WTC11 (cell line): ENCODE measurements around the gene CNTNAP2. TPM values are rescaled to one million over a fixed set of nuclear protein-coding genes. Genes with fewer than 3 reads are reported as not detected.

ENCODE experiments used
- ATAC-seq: fragments of 200-7000 bp; cut with Tn5 transposase; 2 replicates; pipeline ENCODE4 v1.10.0; 2021; ENCODE audit warnings: mild to moderate bottlenecking, moderate library complexity
- CTCF ChIA-PET: fragments of 300-600 bp; sonication (Branson Sonifier 250); formaldehyde crosslinking; loops from one replicate; lab custom pipeline; 2021; ENCODE audit warnings: antibody characterized with exemption; lab: Charles Lee
- POLR2A ChIA-PET: fragments of 350-600 bp; sonication (Branson Sonifier 250); formaldehyde crosslinking; loops from one replicate; lab custom pipeline; 2021; ENCODE audit warnings: antibody characterized with exemption; lab: Charles Lee
- DNase-seq: peaks from one replicate; pipeline ENCODE4 v3.0.0; 2021; ENCODE audit warnings: low spot score
- H3K27ac Mint-ChIP-seq: 2 replicates; pipeline ENCODE4 v1.8.0; 2021; ENCODE audit warnings: mixed read lengths
- H3K27me3 Mint-ChIP-seq: 2 replicates; pipeline ENCODE4 v1.8.0; 2021; ENCODE audit warnings: low read depth, mild to moderate bottlenecking, moderate library complexity, mixed read lengths
- H3K36me3 Mint-ChIP-seq: 2 replicates; pipeline ENCODE4 v1.8.0; 2021; ENCODE audit warnings: mixed read lengths
- H3K4me1 Mint-ChIP-seq: 2 replicates; pipeline ENCODE4 v1.8.0; 2022; ENCODE audit warnings: mixed read lengths
- H3K4me3 Mint-ChIP-seq: 2 replicates; pipeline ENCODE4 v1.8.0; 2021; ENCODE audit warnings: mild to moderate bottlenecking, moderate library complexity, mixed read lengths
- H3K9me3 Mint-ChIP-seq: 2 replicates; pipeline ENCODE4 v1.8.0; 2021; ENCODE audit warnings: mixed read lengths
- HMGA2 ChIP-seq: fragments of 250-450 bp; sonication (Bioruptor Pico); IDR thresholded peaks from 2 replicates; pipeline ENCODE4 v1.4.0; 2021; ENCODE audit warnings: mild to moderate bottlenecking, moderate library complexity
- NFATC4 ChIP-seq: fragments of 250-450 bp; sonication (Bioruptor Pico); IDR thresholded peaks from 2 replicates; pipeline ENCODE4 v1.9.0; 2021; ENCODE audit warnings: mild to moderate bottlenecking
- OVOL2 ChIP-seq: fragments of 250-450 bp; sonication (Bioruptor Pico); IDR thresholded peaks from 2 replicates; pipeline ENCODE4 v1.9.0; 2021; ENCODE audit warnings: mild to moderate bottlenecking, borderline replicate concordance
- SMAD3 ChIP-seq: sonication (generic); formaldehyde crosslinking; IDR thresholded peaks from 2 replicates; pipeline ENCODE4 v1.8.0; 2022; ENCODE audit warnings: missing genetic modification reagents, mild to moderate bottlenecking, borderline replicate concordance
- SMAD4 ChIP-seq: sonication (generic); formaldehyde crosslinking; IDR thresholded peaks from 2 replicates; pipeline ENCODE4 v1.8.0; 2022; ENCODE audit warnings: mild to moderate bottlenecking, missing genetic modification reagents
- SOX15 ChIP-seq: fragments of 250-450 bp; sonication (Bioruptor Pico); IDR thresholded peaks from 2 replicates; pipeline ENCODE4 v1.9.0; 2021; ENCODE audit warnings: mild to moderate bottlenecking
- ZNF219 ChIP-seq: sonication (generic); formaldehyde crosslinking; IDR thresholded peaks from 2 replicates; pipeline ENCODE4 v1.8.0; 2023; ENCODE audit warnings: missing genetic modification reagents, mild to moderate bottlenecking, borderline replicate concordance
- ZNF671 ChIP-seq: fragments of 250-450 bp; sonication (Bioruptor Pico); IDR thresholded peaks from 2 replicates; pipeline ENCODE4 v1.8.0; 2021; ENCODE audit warnings: mild to moderate bottlenecking
- total RNA-seq: library from RNA; stranded (reverse); gene quantifications from 3 replicates; pipeline ENCODE4 v1.2.3, GENCODE V29; 2021
- TF ChIP-seq, protein P1 (sequence below): fragments of 250-450 bp; sonication (Bioruptor Pico); IDR thresholded peaks from 2 replicates; pipeline ENCODE4 v1.9.0; 2021; ENCODE audit warnings: mild to moderate bottlenecking
- TF ChIP-seq, protein P2 (sequence below): fragments of 250-450 bp; sonication (Bioruptor Pico); IDR thresholded peaks from 2 replicates; pipeline ENCODE4 v1.9.0; 2021; ENCODE audit warnings: mild to moderate bottlenecking
- TF ChIP-seq, protein P3 (sequence below): sonication (generic); formaldehyde crosslinking; IDR thresholded peaks from 2 replicates; pipeline ENCODE4 v1.8.1; 2022; ENCODE audit warnings: mild to moderate bottlenecking, moderate library complexity, missing genetic modification reagents
- TF ChIP-seq, protein P4 (sequence below): fragments of 200-600 bp; IDR thresholded peaks from 2 replicates; pipeline ENCODE4 v1.8.0; 2022; ENCODE audit warnings: antibody characterized with exemption
- TF ChIP-seq, protein P5 (sequence below): sonication (generic); formaldehyde crosslinking; IDR thresholded peaks from 2 replicates; pipeline ENCODE4 v1.8.0; 2023; ENCODE audit warnings: mild to moderate bottlenecking, missing genetic modification reagents
- TF ChIP-seq, protein P6 (sequence below): sonication (generic); formaldehyde crosslinking; IDR thresholded peaks from 2 replicates; pipeline ENCODE4 v1.8.1; 2022; ENCODE audit warnings: mild to moderate bottlenecking, missing genetic modification reagents, moderate library complexity, borderline replicate concordance
- TF ChIP-seq, protein P7 (sequence below): sonication (generic); formaldehyde crosslinking; IDR thresholded peaks from 2 replicates; pipeline ENCODE4 v1.8.1; 2023; ENCODE audit warnings: mild to moderate bottlenecking, missing genetic modification reagents, borderline replicate concordance

The CNTNAP2 gene
- total RNA-seq, 1 experiment from 2014 or later: 63.8 TPM

DNA sequence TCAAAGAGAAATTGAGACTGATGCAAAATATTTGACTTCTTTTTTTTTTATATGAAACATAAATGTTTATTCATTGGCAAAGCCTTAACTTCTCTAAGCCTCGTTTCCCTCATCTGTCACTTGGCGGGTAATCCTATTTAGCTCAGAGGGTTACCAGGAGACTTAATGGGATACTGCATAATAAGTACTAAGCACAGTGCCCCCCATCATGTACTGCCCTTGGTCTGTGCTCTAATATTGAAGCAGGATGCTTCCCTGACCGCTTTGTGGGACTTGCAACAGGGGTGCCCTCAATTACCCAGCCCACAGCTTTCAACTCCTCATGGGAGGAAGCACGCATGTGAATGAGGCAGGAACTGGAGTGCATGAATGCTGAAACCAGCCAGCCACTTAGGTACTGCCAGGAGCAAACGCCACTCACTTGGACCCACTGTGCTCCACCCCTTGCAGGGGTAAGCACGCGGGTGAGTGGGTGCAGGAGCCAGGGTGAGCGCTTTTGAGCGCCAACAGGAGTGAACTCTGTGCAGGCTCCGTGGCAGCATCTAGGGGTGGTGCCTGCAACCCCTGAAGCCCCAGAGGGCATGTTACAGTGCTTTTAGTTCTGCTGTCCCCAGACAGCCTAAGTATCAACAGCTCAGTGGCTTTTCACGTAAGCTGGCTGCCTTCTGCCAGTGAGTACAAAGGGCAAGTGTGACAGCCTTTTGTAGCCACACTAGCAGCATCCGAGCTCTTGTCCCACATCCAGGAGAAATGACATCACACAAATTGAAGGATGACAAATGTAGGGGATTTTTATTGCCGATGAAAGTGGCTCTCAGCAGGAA is 2264.2 kb downstream of the CNTNAP2 start:
- peak; percentile 56 for ATAC-seq
- H3K4me3 Mint-ChIP-seq: no peak overlapping the region
- no peak for DNase-seq
- peak overlapping the region; percentile 30; the same call in 1 of the 2 replicates for H3K27ac Mint-ChIP-seq
- ChIA-PET POLR2A (no interaction called here), CTCF (interaction anchor here (1.6 kb wide), 1 partner anchor 14 kb away, joined by 3 read pairs; no protein-coding TSS in a partner anchor)
- H3K4me1 Mint-ChIP-seq: peaks cover 55% of the 10 kb centered on the region
- H3K36me3 Mint-ChIP-seq: peaks cover 25% of the 10 kb centered on the region
- H3K27me3 Mint-ChIP-seq: no peaks in the 10 kb centered on the region
- peaks cover 4% of the 10 kb centered on the region for H3K9me3 Mint-ChIP-seq
- TF ChIP-seq, protein P1, sequence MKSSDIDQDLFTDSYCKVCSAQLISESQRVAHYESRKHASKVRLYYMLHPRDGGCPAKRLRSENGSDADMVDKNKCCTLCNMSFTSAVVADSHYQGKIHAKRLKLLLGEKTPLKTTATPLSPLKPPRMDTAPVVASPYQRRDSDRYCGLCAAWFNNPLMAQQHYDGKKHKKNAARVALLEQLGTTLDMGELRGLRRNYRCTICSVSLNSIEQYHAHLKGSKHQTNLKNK (CRISPR knock-in tag): no peak
- TF ChIP-seq OVOL2 (CRISPR knock-in tag): no peak
- TF ChIP-seq SOX15: no peak
- TF ChIP-seq, protein P2, sequence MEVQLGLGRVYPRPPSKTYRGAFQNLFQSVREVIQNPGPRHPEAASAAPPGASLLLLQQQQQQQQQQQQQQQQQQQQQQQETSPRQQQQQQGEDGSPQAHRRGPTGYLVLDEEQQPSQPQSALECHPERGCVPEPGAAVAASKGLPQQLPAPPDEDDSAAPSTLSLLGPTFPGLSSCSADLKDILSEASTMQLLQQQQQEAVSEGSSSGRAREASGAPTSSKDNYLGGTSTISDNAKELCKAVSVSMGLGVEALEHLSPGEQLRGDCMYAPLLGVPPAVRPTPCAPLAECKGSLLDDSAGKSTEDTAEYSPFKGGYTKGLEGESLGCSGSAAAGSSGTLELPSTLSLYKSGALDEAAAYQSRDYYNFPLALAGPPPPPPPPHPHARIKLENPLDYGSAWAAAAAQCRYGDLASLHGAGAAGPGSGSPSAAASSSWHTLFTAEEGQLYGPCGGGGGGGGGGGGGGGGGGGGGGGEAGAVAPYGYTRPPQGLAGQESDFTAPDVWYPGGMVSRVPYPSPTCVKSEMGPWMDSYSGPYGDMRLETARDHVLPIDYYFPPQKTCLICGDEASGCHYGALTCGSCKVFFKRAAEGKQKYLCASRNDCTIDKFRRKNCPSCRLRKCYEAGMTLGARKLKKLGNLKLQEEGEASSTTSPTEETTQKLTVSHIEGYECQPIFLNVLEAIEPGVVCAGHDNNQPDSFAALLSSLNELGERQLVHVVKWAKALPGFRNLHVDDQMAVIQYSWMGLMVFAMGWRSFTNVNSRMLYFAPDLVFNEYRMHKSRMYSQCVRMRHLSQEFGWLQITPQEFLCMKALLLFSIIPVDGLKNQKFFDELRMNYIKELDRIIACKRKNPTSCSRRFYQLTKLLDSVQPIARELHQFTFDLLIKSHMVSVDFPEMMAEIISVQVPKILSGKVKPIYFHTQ (CRISPR knock-in tag): no peak
- TF ChIP-seq, protein P3, sequence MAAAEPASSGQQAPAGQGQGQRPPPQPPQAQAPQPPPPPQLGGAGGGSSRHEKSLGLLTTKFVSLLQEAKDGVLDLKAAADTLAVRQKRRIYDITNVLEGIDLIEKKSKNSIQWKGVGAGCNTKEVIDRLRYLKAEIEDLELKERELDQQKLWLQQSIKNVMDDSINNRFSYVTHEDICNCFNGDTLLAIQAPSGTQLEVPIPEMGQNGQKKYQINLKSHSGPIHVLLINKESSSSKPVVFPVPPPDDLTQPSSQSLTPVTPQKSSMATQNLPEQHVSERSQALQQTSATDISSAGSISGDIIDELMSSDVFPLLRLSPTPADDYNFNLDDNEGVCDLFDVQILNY: no peak
- no peak for TF ChIP-seq SMAD4 (CRISPR knock-in tag)
- no peak for TF ChIP-seq ZNF219
- TF ChIP-seq SMAD3 (CRISPR knock-in tag): no peak

DNA sequence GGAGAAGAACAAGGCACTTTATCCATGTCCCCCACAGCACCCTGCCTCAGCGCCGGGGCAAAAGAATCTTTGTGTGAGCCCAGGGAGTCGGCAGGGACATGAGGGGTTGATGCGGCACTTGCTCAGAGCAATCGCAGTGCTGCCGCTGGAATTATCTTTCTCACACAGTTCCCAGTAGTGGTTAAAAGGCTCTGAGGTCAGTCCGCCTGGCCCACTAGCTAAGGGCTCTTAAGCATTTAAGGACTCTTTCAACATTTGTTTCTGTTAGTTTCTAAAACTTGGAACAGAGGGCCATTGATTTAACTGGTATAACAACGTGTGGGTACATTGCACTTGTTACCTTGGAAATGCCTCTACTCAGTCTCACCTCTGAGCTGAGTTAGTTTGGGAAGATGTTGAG is 2266.0 kb downstream of the CNTNAP2 start:
- ChIA-PET CTCF (no interaction called here), POLR2A (no interaction called here)
- Mint-ChIP-seq H3K27me3 (no peaks in the 10 kb centered on the region), H3K27ac (peak overlapping the region; percentile 71; the same call in 1 of the 2 replicates), H3K36me3 (peaks cover 29% of the 10 kb centered on the region), H3K4me3 (no peak overlapping the region), H3K9me3 (peaks cover 4% of the 10 kb centered on the region)
- no peak for ATAC-seq
- TF ChIP-seq NFATC4 (CRISPR knock-in tag): no peak
- TF ChIP-seq, protein P4, sequence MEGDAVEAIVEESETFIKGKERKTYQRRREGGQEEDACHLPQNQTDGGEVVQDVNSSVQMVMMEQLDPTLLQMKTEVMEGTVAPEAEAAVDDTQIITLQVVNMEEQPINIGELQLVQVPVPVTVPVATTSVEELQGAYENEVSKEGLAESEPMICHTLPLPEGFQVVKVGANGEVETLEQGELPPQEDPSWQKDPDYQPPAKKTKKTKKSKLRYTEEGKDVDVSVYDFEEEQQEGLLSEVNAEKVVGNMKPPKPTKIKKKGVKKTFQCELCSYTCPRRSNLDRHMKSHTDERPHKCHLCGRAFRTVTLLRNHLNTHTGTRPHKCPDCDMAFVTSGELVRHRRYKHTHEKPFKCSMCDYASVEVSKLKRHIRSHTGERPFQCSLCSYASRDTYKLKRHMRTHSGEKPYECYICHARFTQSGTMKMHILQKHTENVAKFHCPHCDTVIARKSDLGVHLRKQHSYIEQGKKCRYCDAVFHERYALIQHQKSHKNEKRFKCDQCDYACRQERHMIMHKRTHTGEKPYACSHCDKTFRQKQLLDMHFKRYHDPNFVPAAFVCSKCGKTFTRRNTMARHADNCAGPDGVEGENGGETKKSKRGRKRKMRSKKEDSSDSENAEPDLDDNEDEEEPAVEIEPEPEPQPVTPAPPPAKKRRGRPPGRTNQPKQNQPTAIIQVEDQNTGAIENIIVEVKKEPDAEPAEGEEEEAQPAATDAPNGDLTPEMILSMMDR: no peak
- TF ChIP-seq, protein P5, sequence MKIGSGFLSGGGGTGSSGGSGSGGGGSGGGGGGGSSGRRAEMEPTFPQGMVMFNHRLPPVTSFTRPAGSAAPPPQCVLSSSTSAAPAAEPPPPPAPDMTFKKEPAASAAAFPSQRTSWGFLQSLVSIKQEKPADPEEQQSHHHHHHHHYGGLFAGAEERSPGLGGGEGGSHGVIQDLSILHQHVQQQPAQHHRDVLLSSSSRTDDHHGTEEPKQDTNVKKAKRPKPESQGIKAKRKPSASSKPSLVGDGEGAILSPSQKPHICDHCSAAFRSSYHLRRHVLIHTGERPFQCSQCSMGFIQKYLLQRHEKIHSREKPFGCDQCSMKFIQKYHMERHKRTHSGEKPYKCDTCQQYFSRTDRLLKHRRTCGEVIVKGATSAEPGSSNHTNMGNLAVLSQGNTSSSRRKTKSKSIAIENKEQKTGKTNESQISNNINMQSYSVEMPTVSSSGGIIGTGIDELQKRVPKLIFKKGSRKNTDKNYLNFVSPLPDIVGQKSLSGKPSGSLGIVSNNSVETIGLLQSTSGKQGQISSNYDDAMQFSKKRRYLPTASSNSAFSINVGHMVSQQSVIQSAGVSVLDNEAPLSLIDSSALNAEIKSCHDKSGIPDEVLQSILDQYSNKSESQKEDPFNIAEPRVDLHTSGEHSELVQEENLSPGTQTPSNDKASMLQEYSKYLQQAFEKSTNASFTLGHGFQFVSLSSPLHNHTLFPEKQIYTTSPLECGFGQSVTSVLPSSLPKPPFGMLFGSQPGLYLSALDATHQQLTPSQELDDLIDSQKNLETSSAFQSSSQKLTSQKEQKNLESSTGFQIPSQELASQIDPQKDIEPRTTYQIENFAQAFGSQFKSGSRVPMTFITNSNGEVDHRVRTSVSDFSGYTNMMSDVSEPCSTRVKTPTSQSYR: no peak
- TF ChIP-seq, all 79 proteins: peak for 0
- DNase-seq: no peak
- H3K4me1 Mint-ChIP-seq: peaks cover 69% of the 10 kb centered on the region

DNA sequence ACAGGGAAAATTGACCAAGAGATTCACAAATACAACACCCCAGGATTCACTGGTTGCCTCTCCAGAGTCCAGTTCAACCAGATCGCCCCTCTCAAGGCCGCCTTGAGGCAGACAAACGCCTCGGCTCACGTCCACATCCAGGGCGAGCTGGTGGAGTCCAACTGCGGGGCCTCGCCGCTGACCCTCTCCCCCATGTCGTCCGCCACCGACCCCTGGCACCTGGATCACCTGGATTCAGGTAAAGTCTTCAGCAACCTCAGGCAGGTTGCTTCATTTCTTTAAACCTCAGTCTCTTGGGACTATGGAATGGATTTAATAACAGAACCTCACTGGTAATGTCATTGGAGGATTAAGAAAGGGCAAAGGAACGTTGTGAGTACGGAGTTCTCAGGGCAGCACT is 2267.1 kb downstream of the CNTNAP2 start:
- peaks cover 9% of the 10 kb centered on the region for H3K9me3 Mint-ChIP-seq
- DNase-seq: no peak
- H3K4me1 Mint-ChIP-seq: peaks cover 63% of the 10 kb centered on the region
- no peaks in the 10 kb centered on the region for H3K27me3 Mint-ChIP-seq
- H3K27ac Mint-ChIP-seq: no peak overlapping the region
- peaks cover 34% of the 10 kb centered on the region for H3K36me3 Mint-ChIP-seq
- ChIA-PET CTCF (interaction anchor here (1.7 kb wide), 1 partner anchor 118 kb away, joined by 5 read pairs; no protein-coding TSS in a partner anchor), POLR2A (no interaction called here)
- no peak for ATAC-seq
- no peak overlapping the region for H3K4me3 Mint-ChIP-seq
- TF ChIP-seq HMGA2 (CRISPR knock-in tag) (no peak), ZNF671 (CRISPR knock-in tag) (no peak), SMAD3 (CRISPR knock-in tag) (no peak), OVOL2 (CRISPR knock-in tag) (no peak)
- TF ChIP-seq, protein P6, sequence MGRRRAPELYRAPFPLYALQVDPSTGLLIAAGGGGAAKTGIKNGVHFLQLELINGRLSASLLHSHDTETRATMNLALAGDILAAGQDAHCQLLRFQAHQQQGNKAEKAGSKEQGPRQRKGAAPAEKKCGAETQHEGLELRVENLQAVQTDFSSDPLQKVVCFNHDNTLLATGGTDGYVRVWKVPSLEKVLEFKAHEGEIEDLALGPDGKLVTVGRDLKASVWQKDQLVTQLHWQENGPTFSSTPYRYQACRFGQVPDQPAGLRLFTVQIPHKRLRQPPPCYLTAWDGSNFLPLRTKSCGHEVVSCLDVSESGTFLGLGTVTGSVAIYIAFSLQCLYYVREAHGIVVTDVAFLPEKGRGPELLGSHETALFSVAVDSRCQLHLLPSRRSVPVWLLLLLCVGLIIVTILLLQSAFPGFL (CRISPR knock-in tag): no peak
- TF ChIP-seq, protein P7, sequence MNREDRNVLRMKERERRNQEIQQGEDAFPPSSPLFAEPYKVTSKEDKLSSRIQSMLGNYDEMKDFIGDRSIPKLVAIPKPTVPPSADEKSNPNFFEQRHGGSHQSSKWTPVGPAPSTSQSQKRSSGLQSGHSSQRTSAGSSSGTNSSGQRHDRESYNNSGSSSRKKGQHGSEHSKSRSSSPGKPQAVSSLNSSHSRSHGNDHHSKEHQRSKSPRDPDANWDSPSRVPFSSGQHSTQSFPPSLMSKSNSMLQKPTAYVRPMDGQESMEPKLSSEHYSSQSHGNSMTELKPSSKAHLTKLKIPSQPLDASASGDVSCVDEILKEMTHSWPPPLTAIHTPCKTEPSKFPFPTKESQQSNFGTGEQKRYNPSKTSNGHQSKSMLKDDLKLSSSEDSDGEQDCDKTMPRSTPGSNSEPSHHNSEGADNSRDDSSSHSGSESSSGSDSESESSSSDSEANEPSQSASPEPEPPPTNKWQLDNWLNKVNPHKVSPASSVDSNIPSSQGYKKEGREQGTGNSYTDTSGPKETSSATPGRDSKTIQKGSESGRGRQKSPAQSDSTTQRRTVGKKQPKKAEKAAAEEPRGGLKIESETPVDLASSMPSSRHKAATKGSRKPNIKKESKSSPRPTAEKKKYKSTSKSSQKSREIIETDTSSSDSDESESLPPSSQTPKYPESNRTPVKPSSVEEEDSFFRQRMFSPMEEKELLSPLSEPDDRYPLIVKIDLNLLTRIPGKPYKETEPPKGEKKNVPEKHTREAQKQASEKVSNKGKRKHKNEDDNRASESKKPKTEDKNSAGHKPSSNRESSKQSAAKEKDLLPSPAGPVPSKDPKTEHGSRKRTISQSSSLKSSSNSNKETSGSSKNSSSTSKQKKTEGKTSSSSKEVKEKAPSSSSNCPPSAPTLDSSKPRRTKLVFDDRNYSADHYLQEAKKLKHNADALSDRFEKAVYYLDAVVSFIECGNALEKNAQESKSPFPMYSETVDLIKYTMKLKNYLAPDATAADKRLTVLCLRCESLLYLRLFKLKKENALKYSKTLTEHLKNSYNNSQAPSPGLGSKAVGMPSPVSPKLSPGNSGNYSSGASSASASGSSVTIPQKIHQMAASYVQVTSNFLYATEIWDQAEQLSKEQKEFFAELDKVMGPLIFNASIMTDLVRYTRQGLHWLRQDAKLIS (CRISPR knock-in tag): no peak
